ENCODE measurements around the gene TRAPPC2L. TPM values are rescaled to one million over a fixed set of nuclear protein-coding genes. Genes with fewer than 3 reads are reported as not detected.

Gene TRAPPC2L
- total RNA-seq, 2 experiments from 2014 or later, result 27.6 to 44.9 TPM

DNA sequence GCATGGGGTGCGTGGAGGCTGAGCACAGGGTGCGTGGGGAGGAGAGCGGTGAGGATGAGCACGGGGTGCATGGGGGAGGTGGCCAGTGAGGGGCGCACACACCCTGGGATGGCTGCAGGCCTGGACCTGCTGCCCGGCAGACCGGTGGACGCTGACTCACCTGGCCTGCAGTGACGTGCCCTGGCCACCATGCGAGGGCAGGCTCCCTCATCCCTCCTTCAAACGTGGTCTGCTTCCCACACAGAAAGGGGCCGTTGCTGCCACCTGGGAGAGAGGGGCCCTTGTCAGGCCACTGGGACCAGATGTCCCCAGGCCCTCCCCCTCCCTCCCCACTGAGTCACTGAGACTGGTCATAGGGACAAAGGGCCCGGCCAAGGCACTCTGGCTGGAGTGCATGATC is 25.1 kb upstream of the TRAPPC2L start:
- Histone ChIP-seq H3K79me2 (ENCODE audit: insufficient read depth, low read depth, low read length) (no peaks in the 10 kb centered on the region), H3K27ac (ENCODE audit: low read depth, low read length, poor library complexity, severe bottlenecking) (no peak overlapping the region), H3K4me1 (ENCODE audit: insufficient read depth, low read length, poor library complexity, severe bottlenecking) (no peaks in the 10 kb centered on the region), H2AFZ (ENCODE audit: low read length) (no peak overlapping the region), H3K4me3 (ENCODE audit: low read depth, low read length, poor library complexity, severe bottlenecking) (no peak overlapping the region), H4K20me1 (ENCODE audit: insufficient read depth, low read length) (no peaks in the 10 kb centered on the region), H3K36me3 (ENCODE audit: insufficient read depth, low read length) (no peaks in the 10 kb centered on the region), H3K4me2 (ENCODE audit: low read length) (no peak overlapping the region), H3K9me3 (ENCODE audit: low read length) (no peaks in the 10 kb centered on the region), H3K9me2 (ENCODE audit: insufficient read depth, low read length) (no peaks in the 10 kb centered on the region)
- no peak for DNase-seq (ENCODE audit: low spot score)
- ChIA-PET CTCF (ENCODE audit: unreplicated experiment) (no interaction called here), POLR2A (no interaction called here)
- no TSS peak for BruUV-seq (replicated peaks)
- no peak for TF ChIP-seq EZH2phosphoT487 (IDR thresholded peaks at IDR 0.05; ENCODE audit: borderline replicate concordance, low read depth, low read length)
- TF ChIP-seq, protein P1, sequence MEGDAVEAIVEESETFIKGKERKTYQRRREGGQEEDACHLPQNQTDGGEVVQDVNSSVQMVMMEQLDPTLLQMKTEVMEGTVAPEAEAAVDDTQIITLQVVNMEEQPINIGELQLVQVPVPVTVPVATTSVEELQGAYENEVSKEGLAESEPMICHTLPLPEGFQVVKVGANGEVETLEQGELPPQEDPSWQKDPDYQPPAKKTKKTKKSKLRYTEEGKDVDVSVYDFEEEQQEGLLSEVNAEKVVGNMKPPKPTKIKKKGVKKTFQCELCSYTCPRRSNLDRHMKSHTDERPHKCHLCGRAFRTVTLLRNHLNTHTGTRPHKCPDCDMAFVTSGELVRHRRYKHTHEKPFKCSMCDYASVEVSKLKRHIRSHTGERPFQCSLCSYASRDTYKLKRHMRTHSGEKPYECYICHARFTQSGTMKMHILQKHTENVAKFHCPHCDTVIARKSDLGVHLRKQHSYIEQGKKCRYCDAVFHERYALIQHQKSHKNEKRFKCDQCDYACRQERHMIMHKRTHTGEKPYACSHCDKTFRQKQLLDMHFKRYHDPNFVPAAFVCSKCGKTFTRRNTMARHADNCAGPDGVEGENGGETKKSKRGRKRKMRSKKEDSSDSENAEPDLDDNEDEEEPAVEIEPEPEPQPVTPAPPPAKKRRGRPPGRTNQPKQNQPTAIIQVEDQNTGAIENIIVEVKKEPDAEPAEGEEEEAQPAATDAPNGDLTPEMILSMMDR (conservative IDR thresholded peaks at IDR 0.05; ENCODE audit: low read length), result no peak
- intact Hi-C loops (cut with micrococcal nuclease; ENCODE audit: unreplicated experiment), result no loop called here

DNA sequence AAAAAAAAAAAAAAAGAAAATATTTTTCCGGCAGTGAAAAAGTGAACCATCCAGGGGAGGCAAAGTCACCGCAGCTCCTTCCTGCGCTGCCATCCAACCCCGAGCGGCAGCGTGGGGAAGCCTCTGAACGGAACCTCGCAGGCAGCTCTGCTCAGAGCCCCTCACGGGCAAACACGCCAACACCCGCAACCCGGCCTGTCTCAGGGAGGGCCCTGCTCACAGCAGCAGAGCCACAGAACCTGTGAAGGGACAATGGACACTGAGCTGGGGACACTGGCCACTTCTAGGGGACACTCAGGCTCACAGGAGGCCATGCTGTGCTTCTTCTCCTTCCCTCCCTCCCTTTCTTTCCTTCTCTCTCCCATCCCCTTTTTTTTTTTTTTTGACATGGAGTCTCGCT is 23.8 kb upstream of the TRAPPC2L start:
- H3K9me3 ChIP-seq (ENCODE audit: low read length), result no peaks in the 10 kb centered on the region
- no peak overlapping the region for H2AFZ ChIP-seq (ENCODE audit: low read length)
- ChIA-PET CTCF (ENCODE audit: unreplicated experiment) (interaction anchor here (0.6 kb wide), 1 partner anchor 652 kb away, joined by 3 read pairs; no protein-coding TSS in a partner anchor), POLR2A (interaction anchor here (0.6 kb wide), 1 partner anchor 863 kb away, joined by 4 read pairs; no protein-coding TSS in a partner anchor)
- H3K79me2 ChIP-seq (ENCODE audit: insufficient read depth, low read depth, low read length), result no peaks in the 10 kb centered on the region
- intact Hi-C loops (cut with micrococcal nuclease; ENCODE audit: unreplicated experiment), result no loop called here
- H3K4me2 ChIP-seq (ENCODE audit: low read length), result no peak overlapping the region
- H3K27ac ChIP-seq (ENCODE audit: low read depth, low read length, poor library complexity, severe bottlenecking), result no peak overlapping the region
- no peaks in the 10 kb centered on the region for H4K20me1 ChIP-seq (ENCODE audit: insufficient read depth, low read length)
- no TSS peak for BruUV-seq (replicated peaks)
- no peaks in the 10 kb centered on the region for H3K9me2 ChIP-seq (ENCODE audit: insufficient read depth, low read length)
- no peak overlapping the region for H3K4me3 ChIP-seq (ENCODE audit: low read depth, low read length, poor library complexity, severe bottlenecking)
- H3K4me1 ChIP-seq (ENCODE audit: insufficient read depth, low read length, poor library complexity, severe bottlenecking), result no peaks in the 10 kb centered on the region
- DNase-seq (ENCODE audit: low spot score), result no peak
- H3K36me3 ChIP-seq (ENCODE audit: insufficient read depth, low read length), result no peaks in the 10 kb centered on the region
- TF ChIP-seq, protein P1 (conservative IDR thresholded peaks at IDR 0.05; ENCODE audit: low read length), result no peak
- no peak for TF ChIP-seq EZH2phosphoT487 (IDR thresholded peaks at IDR 0.05; ENCODE audit: borderline replicate concordance, low read depth, low read length)

- Histone ChIP-seq H3K27ac (ENCODE audit: low read depth, low read length, poor library complexity, severe bottlenecking) (no peak overlapping the region), H3K36me3 (ENCODE audit: insufficient read depth, low read length) (no peaks in the 10 kb centered on the region), H2AFZ (ENCODE audit: low read length) (no peak overlapping the region), H3K4me2 (ENCODE audit: low read length) (no peak overlapping the region), H4K20me1 (ENCODE audit: insufficient read depth, low read length) (no peaks in the 10 kb centered on the region), H3K4me3 (ENCODE audit: low read depth, low read length, poor library complexity, severe bottlenecking) (no peak overlapping the region), H3K4me1 (ENCODE audit: insufficient read depth, low read length, poor library complexity, severe bottlenecking) (no peaks in the 10 kb centered on the region), H3K9me2 (ENCODE audit: insufficient read depth, low read length) (no peaks in the 10 kb centered on the region), H3K79me2 (ENCODE audit: insufficient read depth, low read depth, low read length) (no peaks in the 10 kb centered on the region), H3K9me3 (ENCODE audit: low read length) (no peaks in the 10 kb centered on the region)
- POLR2A ChIA-PET, result no interaction called here
- DNase-seq (ENCODE audit: low spot score), result no peak
- intact Hi-C loops (cut with micrococcal nuclease; ENCODE audit: unreplicated experiment), result no loop called here
- no TSS peak for BruUV-seq (replicated peaks)
- TF ChIP-seq, protein P1 (conservative IDR thresholded peaks at IDR 0.05; ENCODE audit: low read length), result no peak
- no peak for TF ChIP-seq EZH2phosphoT487 (IDR thresholded peaks at IDR 0.05; ENCODE audit: borderline replicate concordance, low read depth, low read length)
- CTCF ChIA-PET (ENCODE audit: unreplicated experiment), result no interaction called here
Measured at GRCh38 chr16:88834670-88835069, 22.3 kb upstream of the TRAPPC2L start.
